GF-D8 (cell line): ENCODE results near the gene JAK2.
"Not testable (repeated sequence)": the region's sequence is repeated elsewhere in the genome, so short reads cannot be mapped to it uniquely, and the experiment has no call there.

Experiments
- DNase-seq: peaks from one replicate; lab custom pipeline; 2025; lab: John Stamatoyannopoulos, UW

JAK2 gene

DNA sequence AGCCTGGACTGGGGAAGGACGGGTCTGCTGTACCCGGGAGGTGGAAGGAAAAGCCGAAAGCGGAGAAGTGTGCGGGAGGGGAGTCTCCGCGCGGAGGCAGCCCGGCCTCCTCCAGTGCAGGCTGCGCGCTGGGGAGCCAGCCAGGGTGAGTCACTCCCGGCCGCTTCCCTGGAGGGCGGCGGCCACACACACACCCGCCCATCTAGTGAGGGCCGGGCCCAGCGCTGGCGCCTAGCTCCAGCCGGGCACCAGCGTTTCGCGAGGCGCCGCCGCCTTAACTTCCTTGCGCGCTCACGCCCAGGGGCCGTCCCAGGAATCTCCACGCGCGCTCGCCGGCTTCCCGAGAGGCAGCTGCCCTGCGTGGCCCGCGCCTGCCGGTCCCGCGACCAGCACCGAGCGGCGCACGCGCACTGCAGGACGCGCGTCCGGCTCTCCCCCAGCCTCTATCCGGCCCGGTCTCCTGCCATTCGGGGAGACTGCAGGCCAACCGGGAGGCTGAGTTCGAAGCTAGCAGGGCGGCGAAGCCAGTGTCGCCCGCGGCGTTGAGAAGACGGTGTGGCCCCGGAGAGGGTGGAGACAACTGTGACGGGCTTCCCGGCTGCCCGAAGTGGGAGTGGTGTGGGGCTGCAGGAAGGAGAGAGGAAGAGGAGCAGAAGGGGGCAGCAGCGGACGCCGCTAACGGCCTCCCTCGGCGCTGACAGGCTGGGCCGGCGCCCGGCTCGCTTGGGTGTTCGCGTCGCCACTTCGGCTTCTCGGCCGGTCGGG is at the start of gene JAK2:
Gene JAK2 (plus strand): TSS at position 652 of the 765 bp plus-strand sequence. CDS start 36,716 bp downstream, outside the sequence.
- peak; percentile 90 for DNase-seq

DNA sequence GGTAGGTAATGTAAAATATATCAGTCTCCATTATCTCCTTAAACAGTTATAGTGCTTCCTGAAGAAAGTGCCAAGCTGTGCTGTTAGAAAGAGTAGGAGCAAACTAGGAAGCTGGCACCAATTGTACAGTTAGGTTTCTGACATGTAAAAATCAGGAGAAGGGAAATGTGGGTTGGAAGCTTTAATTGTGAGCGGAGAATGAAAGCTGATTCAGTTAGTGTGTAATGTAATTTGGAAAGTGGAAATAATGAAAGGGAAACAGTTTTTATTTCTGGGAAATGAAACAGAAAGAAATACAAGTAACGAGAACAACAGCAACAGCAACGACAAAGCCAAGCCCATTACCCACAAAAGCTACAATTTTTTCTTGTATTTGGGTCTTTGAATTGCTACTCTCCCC is 48.8 kb upstream of the JAK2 start:
- DNase-seq, result no peak

DNA sequence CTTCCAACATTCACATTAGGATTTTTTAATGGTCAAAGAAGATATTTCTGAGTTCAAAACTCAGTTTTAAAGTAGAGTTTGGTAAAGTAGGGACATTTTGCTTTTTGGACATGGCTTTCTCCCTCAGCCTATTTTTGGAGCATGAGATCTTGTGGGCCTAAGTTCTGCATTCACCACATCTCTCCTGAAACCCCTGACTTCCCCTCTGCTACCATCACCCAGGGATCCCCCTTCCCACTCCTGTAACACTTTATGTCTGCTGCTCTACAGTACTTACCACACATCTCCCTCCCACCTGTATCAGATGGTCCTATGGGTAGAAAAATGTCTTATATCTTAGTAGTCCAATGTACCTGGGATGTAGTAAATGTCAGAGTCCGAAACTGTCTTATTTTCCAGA is 48.2 kb upstream of the JAK2 start:
- no peak for DNase-seq

DNA sequence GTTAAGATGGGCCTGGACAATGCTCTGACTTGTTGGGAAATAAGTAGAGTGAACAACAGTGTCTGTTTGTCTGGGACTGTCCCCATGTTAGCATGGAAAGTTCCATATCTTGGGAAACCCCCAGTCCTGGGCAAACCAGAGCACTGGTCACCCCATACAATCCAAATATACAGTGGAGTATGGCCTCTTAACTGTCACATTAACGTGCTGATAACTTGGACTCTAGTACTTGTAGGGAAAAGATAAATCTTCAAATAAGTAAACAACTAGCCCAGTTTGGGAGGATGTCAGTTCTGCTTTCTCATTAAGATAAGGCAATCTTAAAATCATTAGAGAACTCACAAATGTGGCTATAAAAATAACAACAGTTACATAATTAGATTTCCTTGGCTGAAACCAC is 47.6 kb upstream of the JAK2 start:
- no peak for DNase-seq

DNA sequence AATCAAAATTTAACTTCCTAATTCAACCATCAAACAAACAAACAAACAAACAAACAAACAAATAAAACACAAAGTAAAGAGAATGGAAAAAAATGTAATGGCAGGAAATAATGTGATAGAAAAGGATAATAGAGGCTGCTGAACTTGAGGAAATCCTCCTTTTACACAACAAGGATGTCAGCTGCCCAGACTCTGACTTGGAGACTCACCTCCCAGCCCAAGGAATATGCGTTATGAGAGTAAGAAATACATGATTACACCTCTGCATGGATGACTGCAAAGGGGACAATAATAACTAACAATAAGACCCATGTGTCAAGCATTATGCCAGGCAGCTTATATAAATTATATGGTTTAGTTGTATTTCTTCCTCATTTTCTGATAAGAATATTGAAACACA is 46.6 kb upstream of the JAK2 start:
- no peak for DNase-seq

DNA sequence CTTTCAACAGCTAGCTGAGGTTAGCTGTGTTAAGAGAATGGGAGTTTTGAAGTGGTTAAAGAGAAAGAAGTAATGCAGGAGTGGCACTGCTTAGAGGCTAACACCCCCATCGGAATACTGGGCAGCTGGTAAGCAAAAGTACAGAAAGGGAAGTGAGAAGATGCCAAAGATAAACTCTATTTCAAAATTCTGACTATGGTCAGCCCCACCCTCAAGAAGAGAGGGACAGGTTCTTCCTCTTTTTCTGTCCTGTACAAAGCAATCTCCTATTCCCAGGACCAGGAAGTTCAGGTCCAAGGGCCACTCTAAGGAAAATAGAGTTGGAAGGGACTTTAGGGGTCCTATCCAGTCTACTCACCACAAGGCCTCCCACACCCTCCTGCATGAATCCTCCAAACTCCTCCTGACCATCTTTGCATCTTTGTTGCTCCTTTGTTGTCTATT is 45.9 kb upstream of the JAK2 start:
- DNase-seq, result peak; percentile 95

DNA sequence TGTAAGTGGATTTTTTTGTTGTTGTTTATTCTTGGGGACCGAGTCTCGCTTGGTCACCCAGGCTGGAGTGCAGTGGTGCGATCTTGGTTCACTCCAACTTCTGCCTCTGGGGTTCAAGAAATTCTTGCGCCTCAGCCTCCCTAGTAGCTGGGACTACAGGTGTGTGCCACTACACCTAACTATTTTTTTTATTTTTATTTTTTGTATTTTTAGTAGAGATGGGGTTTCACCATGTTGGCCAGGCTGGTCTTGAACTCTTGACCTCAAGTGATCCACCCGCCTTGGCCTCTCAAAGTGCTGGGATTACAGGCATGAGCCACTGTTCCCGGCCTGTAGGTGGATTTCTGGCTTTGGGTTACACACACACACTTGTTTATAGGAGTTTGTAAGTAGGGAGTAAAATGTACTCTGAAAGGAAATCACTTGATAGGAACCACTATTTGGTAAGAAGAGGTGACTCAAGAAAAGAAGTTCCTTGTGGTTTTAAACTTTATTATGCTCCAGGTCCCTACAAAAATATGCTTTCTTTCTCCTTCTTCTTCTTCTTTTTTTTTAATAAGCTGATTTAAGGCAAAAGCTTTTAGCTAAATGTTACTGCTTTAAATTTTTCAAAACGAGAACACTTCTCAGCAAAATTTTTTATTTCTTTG is 42.9 kb upstream of the JAK2 start:
- peak; percentile 89 for DNase-seq

DNA sequence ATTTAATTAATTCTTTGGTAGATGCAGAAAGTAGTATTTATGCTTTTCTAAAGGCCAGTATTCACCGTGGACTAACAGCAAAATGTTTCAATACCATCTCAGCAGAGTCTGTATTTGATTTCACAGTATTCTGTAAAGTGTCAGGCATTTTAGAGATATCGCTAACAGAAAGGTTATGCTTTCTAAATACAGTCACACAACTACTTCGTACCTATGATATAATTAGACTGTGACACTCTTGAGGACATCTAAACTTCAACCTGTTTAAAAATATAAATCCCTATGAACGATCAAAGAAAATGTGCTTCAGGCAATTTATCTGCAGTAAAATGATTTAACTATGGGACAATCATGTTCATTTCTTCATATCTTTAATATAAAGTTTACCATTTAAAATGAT is 41.7 kb upstream of the JAK2 start:
- no peak for DNase-seq

DNA sequence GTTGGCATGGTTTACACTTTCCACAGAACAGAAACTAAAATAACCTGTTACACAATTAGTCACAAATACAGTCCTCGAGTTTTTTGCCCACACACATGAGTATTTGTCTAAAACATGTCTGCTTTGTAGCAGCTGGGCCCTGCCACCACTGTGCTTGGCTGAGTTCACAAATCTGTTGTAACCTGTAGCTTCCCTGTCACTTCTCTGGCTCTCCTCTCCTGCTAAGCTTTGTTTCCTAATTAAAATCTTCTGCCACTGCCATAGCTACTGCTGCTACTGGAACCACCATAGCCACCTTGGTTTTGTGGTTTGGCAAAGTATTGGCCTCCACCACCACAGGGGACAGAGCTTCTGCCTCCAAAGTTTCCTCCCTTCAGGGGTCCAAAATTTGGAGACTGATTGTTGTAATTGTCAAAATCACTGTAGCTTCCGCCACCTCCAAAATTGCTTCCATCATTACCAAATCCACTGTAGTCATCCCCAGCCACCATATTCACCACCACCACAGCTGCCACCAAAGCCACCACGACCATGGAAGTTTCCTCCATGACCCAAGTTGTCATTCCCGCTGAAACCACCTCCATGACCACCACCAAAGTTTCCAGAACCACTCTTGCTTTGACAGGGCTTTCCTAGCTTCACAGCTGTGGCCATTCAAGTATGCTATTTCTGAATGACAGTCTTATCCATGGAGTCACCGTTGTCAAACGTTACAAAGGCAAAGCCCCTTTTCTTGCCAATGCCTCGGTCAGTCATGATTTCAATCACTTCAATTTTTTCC is 40.5 kb upstream of the JAK2 start:
- DNase-seq, result not testable (repeated sequence)

DNA sequence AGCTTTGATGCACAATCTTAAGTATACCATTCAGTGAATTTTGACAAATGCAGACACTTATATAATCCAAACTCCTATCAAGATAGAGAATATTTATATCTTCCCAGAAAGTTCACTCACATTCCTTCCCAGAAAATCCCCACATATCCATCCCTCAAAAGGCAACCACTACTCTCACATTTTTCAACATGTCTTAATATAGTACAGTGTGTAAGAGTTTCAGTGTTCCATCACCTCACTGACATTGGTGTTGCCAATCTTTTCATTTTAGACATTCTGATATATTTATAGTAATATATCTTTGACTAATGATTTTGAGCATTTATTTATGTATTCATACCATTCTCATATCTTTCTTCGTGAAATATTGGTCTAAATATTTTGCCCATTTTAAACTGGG is 38.1 kb upstream of the JAK2 start:
- DNase-seq, result no peak

DNA sequence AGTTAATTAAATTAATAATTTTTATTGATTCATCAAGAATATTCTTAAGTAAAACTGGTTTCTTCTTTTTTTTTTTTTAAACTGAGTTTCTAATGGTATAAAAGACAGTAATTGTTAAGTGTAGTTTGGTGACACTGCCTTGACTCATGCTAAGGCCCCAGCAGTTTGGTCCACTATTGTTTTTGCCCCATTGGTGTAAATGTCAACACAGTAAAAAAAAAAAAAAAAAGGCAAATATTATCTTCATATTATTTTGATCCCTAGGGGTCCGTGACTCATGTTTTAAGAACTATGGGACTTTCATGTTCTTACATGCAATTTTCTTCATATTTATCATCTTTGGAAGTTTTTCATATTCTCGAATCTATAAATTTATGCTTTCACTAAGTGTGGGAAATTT is 29.2 kb upstream of the JAK2 start:
- DNase-seq, result no peak

DNA sequence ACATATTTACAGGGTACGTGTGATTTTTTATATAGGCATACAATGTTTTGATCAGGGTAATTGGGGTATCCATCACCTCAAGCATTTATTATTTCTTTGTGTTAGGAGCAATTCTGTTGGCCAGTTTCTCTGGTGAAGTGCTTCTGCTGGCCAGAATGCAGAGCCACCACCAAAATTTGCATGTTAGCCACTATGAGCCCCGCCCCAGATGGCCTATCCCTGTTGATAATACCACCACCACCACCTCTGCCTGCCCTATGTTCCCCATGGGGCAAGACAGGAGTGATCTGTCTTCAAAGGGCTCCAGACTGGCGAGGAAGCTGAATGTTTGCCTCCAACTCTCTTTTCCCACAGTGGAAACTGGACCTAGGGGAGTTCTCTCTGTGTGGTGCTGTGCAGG is 26.0 kb upstream of the JAK2 start:
- no peak for DNase-seq

DNA sequence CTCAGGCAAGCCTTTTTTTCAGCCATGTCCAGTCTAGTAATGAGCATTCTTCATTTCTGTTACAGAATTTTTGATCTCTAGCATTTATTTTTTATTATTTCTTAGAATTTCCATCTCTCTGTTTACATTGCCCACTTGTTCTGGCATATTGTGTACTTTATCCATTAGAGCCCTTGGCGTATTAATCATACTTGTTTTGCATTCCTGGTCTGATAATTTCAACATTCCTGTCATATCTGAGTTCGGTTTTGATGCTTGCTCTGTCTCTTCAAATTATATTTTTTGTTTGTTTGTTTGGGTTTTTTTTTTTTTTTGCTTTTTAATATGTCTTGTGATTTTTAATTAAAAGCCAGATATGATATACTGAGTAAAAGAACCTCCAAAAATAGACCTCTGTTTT is 23.0 kb upstream of the JAK2 start:
- DNase-seq, result no peak

DNA sequence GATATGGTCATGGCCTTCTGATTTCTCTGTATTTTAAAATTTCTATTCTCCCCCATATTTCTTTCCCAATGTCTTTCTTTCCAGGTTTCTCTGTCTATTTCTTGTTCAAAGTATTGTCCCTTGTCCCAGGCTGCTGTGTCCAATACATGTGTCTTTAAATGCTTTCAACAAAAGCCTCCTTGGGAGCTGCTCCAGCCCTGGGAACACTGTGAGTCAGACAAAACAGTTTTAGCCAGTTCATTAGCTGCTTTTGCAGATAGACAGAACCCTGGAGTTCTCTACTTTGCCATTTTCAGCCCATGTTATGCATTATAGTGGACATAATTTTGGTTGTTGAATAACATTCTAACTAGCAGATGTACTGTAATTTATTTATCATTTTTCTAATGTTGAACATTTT is 20.5 kb upstream of the JAK2 start:
- DNase-seq, result no peak

DNA sequence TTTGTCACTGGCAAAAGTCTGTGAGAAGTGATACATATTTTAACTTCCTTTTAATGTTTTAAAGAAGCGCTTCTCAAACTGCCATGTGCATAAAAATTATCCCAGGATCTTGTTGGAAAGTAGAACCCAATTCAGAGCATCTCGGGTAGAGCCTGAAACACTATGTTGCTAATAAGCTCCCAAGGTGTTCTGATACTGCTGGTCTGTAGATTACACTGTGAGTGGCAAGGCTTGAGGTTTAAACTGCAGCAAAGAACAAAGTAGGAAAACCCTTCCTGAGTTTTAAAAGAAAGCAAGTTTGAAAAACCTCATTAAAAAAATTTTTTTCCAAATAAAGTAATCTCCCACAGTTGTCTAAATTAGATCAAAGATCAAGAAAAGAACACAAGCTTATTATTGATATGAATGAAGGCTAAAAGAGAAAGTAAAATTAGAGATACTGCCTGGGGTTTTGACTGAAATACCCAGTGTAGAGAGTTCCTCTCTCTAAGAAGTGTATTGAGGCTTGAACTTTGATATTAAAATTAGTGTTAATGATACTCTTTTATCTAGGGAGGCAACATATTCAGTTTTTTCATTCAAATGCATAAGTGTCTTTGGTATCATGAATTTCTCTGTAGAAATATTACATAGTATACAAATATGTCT is 19.8 kb upstream of the JAK2 start:
- no peak for DNase-seq

DNA sequence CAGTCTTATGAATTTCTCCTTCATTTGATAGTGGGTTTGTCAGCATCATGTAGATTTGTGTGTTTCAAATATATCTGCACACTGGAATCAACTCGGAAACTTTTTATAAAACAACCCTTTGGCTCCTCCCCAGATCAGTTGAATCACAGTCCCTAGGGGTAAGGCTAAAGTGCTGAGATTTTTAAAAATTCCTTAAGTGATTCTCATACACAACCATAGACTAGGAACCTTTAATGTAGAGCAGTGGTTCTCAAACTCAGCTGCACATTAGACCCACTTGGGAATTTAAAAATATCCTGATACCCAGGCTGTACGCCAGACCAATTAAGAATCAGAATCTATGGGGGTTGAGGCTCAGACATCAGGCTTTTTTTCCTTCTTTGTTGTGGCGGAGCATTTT is 17.5 kb upstream of the JAK2 start:
- DNase-seq, result no peak

DNA sequence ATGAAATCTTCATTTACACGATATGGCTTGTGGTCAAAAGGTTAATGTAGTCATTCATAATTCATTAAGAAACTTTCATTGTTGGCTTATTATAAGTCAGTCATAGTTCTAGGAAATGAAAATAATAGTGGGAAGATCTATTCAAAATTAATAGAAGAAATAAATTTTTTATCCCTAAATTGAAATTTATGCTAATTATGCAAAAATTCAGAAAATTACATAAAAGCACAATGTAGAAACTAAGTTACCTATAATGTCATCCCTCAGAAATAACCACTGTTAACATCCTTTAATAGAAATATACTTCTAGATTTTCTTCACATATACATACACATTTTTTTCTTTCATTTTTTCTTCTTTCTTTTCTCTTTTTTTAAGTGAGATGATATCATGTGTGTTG is 15.9 kb upstream of the JAK2 start:
- no peak for DNase-seq

DNA sequence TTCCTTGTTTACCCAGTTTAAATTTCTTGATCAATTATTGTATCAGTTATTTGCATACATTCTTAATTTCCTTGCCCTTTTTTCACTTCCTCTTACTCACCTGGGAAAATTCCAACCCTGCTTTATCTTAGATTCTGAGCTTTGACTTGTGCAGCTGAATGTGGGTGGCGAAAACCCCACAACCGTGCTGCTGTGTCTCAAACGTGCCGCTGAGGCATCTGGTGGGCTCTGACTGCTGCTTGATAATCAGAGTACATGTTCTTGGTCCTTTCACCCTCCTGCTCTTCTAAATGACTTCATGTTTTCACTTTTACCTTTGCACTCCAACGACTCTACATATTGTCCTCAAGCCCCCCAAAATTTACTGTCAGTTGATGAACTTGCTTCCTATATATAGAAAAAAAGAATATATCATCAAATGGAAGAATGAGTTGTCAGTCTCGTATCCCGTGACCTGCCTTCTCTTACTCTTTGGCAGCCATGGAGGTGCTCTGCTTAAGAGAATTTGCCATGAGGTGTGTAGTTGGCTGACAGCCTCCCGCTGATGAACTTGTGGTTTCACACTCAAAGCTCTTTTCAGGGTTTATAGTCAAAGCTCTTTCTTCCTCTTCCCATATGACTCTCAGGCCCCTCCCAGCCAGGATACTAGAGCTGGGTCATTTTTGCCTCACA is 14.0 kb upstream of the JAK2 start:
- DNase-seq, result no peak

DNA sequence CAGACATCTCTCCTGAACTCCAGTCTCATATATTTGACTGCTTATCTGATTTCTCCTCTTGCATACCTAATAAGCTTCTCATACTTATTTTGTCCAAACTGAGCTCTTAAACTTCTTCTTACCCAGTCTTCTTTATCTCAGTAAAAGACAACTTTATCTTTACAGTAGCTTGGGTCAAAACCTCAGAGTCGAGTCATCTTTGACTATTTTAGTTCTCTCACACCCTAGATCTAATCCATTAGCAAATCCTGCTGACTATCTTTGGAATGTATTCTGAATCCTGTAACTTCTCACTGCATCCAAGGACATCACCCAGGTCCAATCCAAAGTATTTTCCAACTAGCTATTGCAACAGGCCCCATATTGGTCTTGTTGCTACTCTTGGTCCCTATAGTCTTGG is 11.8 kb upstream of the JAK2 start:
- DNase-seq, result no peak

DNA sequence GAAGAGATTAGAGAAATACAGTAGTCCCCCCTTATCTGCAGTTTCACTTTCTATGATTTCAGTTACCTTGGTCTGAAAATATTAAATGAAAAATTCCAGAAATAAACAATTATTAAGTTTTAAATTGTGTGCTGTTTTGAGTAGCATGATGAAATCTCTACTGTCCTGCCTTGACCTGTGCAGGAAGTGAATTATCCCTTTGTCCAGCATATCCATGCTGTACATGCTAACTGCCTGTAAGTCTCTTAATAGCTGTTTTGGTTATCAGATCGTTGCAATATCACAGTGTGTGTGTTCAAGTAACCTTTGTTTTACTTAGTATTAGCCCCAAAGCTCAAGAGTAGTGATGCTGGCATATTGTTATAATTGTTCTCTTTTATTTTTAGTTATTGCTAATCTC is 11.2 kb upstream of the JAK2 start:
- DNase-seq, result no peak

DNA sequence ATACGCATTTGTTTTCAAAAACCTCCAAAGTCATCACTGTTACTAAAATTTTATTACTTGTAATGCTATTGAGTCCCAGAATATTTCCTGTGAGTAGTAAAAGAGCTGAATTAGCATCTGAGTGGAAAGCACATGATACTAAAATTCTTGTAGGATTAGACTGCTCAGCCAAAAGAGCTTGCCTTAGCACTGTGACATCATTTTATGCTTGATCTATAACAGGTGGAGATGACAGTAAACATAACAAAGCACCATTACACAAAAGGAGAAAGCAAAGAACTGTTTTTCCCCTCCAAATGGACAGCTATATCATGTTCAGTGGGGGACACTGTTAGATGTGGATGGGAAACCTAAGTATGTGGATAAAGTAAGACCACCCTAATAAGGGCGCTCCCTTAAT is 5.8 kb upstream of the JAK2 start:
- DNase-seq, result no peak
